WERI-Rb-1 (cell line): ENCODE results near the gene OGDH.

Source experiments
- DNase-seq: peaks from one replicate; pipeline ENCODE4 v3.0.0-alpha.2; 2020
- H3K27ac ChIP-seq: fragments of 250-450 bp; sonication (Bioruptor Pico); 2 replicates; pipeline ENCODE4 v1.5.1; 2020; ENCODE audit warnings: mild to moderate bottlenecking, moderate library complexity
- H3K27me3 ChIP-seq: fragments of 250-450 bp; sonication (Bioruptor Pico); 2 replicates; pipeline ENCODE4 v1.5.1; 2021; ENCODE audit warnings: mild to moderate bottlenecking, low read depth, moderate library complexity; ENCODE audit not compliant: insufficient read depth, severe bottlenecking
- H3K36me3 ChIP-seq: fragments of 250-450 bp; sonication (Bioruptor Pico); 2 replicates; pipeline ENCODE4 v1.5.1; 2020; ENCODE audit warnings: mild to moderate bottlenecking, moderate library complexity
- H3K4me3 ChIP-seq: 2 replicates; pipeline ENCODE4 v1.5.1; 2011; ENCODE audit warnings: low read depth, mild to moderate bottlenecking, control low read depth, low read length
- H3K9me3 ChIP-seq: fragments of 250-450 bp; sonication (Bioruptor Pico); 2 replicates; pipeline ENCODE4 v1.5.1; 2021; ENCODE audit warnings: mild to moderate bottlenecking, moderate library complexity; ENCODE audit not compliant: severe bottlenecking
- TF ChIP-seq, protein P1 (sequence below): IDR thresholded peaks from 2 replicates; pipeline ENCODE4 v1.5.1; 2011; ENCODE audit warnings: low read depth, mild to moderate bottlenecking, control low read depth, inconsistent platforms, low read length

Gene OGDH

DNA sequence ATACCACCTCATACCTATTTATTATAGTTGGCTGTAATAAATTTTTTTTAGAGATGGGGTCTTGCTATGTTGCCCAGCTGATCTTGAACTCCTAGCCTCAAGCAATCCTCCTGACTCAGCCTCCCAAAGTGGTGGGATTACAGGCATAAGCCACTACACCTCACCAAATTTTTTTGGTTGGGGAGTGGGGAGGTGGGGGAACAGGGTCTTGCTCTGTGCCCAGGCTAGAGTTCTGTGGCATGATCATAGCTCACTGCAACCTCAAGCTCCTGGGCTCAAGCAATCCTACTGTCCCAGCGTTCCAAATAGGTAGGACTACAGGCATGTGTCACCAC lies 3.9 kb upstream of the OGDH start:
- no peak overlapping the region for H3K4me3 ChIP-seq
- DNase-seq = no peak
- no peaks in the 10 kb centered on the region for H3K9me3 ChIP-seq
- TF ChIP-seq, protein P1, sequence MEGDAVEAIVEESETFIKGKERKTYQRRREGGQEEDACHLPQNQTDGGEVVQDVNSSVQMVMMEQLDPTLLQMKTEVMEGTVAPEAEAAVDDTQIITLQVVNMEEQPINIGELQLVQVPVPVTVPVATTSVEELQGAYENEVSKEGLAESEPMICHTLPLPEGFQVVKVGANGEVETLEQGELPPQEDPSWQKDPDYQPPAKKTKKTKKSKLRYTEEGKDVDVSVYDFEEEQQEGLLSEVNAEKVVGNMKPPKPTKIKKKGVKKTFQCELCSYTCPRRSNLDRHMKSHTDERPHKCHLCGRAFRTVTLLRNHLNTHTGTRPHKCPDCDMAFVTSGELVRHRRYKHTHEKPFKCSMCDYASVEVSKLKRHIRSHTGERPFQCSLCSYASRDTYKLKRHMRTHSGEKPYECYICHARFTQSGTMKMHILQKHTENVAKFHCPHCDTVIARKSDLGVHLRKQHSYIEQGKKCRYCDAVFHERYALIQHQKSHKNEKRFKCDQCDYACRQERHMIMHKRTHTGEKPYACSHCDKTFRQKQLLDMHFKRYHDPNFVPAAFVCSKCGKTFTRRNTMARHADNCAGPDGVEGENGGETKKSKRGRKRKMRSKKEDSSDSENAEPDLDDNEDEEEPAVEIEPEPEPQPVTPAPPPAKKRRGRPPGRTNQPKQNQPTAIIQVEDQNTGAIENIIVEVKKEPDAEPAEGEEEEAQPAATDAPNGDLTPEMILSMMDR = no peak
- no peaks in the 10 kb centered on the region for H3K27me3 ChIP-seq
- no peaks in the 10 kb centered on the region; the same call in 1 of the 2 replicates for H3K36me3 ChIP-seq
- H3K27ac ChIP-seq = no peak overlapping the region

DNA sequence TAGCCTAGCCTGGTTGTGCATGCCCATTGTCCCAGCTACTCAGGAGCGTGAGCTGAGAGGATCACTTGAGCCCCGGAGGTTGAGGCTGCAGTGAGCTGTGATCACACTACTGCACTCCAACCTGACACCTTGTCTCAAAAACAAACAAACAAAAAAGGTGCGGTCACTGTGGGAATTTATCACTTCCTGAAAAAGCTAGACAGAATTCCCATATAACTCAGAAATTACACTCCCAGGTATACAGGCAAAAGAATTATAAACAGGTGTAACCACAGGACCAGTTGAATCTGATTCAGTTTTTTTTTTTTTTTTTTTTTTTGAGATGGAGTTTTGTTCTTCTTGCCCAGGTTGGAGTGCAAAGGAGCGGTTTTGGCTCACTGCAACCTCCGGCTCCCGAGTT lies 3.2 kb upstream of the OGDH start:
- Histone ChIP-seq H3K36me3 (peaks cover 6% of the 10 kb centered on the region), H3K9me3 (no peaks in the 10 kb centered on the region), H3K27ac (no peak overlapping the region), H3K27me3 (no peaks in the 10 kb centered on the region), H3K4me3 (no peak overlapping the region)
- no peak for DNase-seq
- TF ChIP-seq, protein P1 = no peak

DNA sequence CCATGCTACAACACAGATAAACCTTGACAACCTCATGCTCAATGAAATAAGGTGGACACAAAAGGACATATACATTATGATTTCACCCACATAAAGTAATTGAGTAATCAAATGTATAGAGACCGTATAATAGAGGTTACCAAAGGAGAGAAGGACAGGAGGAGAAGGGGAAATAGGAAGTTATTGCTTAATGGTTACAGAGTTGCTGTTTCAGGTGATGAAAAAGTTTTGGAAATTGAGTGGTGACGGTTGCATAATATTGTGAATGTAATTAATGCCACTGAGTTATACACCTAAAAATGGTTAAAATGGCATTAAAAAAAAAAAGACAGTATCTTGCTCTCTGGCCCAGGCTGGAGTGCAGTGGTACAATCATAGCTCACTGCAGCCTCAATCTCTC lies 1.5 kb upstream of the OGDH start:
- H3K27ac ChIP-seq = no peak overlapping the region
- H3K36me3 ChIP-seq = peaks cover 11% of the 10 kb centered on the region
- H3K4me3 ChIP-seq = no peak overlapping the region
- TF ChIP-seq, protein P1 = no peak
- H3K27me3 ChIP-seq = no peaks in the 10 kb centered on the region
- no peaks in the 10 kb centered on the region for H3K9me3 ChIP-seq
- DNase-seq = no peak

DNA sequence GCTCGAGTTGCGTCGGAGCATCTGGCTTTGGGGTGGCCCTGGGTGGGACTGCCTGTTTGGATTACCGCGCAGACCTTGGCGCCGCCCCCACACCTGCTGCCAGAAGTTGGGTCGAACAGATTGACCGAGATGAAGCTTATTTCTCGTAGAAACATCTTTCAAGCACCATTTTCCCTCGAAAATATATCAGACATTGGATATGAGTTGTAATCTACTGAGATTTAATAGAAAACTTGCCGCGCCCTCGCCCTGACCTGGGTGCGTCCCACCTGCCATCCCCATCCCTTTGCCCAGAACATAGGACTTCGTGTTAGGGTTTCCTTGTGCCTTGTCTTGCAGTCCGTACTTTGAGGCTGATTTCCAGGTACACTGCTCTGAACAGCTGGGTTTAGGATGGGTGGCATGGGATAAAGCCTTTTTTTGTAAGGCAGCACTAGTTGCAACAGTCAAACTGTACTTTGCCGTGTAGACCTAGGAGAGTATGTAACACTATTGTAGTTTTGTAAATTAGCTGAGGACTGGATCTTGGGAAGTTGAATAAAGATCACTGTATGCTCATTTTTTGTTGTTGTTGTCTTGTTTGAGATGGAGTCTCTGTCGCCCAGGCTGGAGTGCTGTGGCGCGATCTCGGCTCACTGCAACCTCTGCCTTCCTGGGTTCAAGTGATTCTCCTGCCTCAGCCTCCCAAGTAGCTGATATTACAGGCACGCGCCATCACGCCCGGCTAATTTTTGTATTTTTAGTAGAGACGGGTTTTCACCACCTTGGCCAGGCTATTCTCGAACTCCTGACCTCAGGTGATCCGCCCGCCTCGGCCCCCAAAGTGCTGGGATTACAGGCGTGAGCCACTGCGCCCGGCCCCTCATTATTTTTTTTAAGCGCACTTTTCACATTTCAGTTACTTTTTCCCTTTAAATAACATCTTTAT lies 978 bp downstream of the OGDH start:
- Histone ChIP-seq H3K4me3 (peak overlapping the region; percentile 56), H3K27ac (peak overlapping the region; percentile 87), H3K27me3 (no peaks in the 10 kb centered on the region), H3K9me3 (no peaks in the 10 kb centered on the region), H3K36me3 (peaks cover 11% of the 10 kb centered on the region)
- no peak for DNase-seq
- TF ChIP-seq, protein P1 = no peak

DNA sequence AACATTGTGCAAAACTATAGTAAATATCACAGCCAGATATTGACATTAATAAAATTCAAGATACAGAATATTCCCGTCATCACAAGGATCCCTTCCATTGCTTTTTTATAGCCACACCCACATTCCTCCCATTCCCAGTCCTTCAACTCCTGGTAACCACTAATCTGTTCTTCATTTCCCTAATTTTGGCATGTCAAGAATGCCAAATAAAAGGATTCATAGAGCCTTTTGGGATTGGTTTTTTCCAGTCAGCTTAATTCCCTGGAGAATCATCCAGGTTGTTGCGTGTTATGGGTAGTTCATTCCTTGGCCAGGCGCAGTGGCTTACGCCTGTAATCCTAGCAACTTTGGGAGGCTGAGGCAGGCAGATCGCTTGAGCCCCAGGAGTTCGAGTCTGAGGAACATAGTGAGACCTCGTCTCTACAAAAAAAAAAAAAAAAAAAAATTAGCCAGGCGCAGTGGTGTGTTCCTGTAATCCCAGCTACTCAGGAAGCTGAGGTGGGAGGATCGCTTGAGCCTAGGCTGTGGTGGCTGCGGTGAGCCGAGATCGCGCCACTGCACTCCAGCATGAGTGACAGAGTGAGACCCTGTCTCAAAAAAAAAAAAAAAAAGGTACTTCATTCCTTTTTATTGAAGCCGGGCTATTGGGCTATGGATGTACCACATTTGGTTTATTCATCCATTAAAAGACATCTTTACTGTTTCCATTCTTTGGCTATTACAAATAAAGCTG lies 2.7 kb downstream of the OGDH start:
- no peak for DNase-seq
- H3K4me3 ChIP-seq = no peak overlapping the region
- H3K27ac ChIP-seq = no peak overlapping the region
- no peaks in the 10 kb centered on the region for H3K9me3 ChIP-seq
- H3K36me3 ChIP-seq = peaks cover 11% of the 10 kb centered on the region
- TF ChIP-seq, protein P1 = no peak
- H3K27me3 ChIP-seq = no peaks in the 10 kb centered on the region
